VCaP (cell line): ENCODE results near the gene NFKBIA.

Source experiments
- H3K27ac ChIP-seq: fragments of 450-650 bp; 2 replicates; pipeline ENCODE4 v1.5.1; 2017
- CTCF ChIP-seq: fragments of 450-650 bp; conservative IDR thresholded peaks from 2 replicates; pipeline ENCODE4 v1.5.1; 2017; ENCODE audit warnings: mild to moderate bottlenecking, moderate library complexity

Gene NFKBIA

GRCh38 chr14:35394326-35395013 is 10.1 kb downstream of the NFKBIA start:
- no peak overlapping the region for H3K27ac ChIP-seq
- TF ChIP-seq CTCF: no peak

GRCh38 chr14:35393826-35394225 is 10.7 kb downstream of the NFKBIA start:
- no peak overlapping the region for H3K27ac ChIP-seq
- TF ChIP-seq CTCF: no peak

- no peak for TF ChIP-seq CTCF
- H3K27ac ChIP-seq: no peak overlapping the region
Measured at GRCh38 chr14:35392103-35392502, 12.4 kb downstream of the NFKBIA start.

GRCh38 chr14:35391388-35391710 is 13.2 kb downstream of the NFKBIA start:
- TF ChIP-seq CTCF: no peak
- H3K27ac ChIP-seq: no peak overlapping the region

- TF ChIP-seq CTCF: no peak
Measured at GRCh38 chr14:35390577-35391387, 13.8 kb downstream of the NFKBIA start.

DNA sequence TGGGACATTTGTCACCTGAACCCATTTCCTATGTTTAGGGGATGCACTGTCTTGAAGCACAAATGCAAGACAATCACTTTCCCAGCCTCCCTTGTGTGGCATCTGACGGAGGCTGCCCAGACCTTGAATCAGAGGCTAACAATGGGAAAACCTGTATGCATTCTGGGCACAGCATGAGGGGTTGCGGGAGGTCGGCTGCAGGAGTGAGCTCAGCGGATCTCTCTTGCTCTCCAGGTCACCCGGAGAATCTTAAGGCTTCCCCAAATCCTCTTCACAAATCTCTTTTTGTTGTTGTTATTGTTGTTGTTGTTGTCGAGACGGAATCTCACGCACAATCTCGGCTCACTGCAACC is 15.3 kb downstream of the NFKBIA start:
- H3K27ac ChIP-seq: no peak overlapping the region
- TF ChIP-seq CTCF: no peak

More at GRCh38 chr14:35390577-35391387, 13.8 kb downstream of the NFKBIA start:
- H3K27ac ChIP-seq: no peak overlapping the region

DNA sequence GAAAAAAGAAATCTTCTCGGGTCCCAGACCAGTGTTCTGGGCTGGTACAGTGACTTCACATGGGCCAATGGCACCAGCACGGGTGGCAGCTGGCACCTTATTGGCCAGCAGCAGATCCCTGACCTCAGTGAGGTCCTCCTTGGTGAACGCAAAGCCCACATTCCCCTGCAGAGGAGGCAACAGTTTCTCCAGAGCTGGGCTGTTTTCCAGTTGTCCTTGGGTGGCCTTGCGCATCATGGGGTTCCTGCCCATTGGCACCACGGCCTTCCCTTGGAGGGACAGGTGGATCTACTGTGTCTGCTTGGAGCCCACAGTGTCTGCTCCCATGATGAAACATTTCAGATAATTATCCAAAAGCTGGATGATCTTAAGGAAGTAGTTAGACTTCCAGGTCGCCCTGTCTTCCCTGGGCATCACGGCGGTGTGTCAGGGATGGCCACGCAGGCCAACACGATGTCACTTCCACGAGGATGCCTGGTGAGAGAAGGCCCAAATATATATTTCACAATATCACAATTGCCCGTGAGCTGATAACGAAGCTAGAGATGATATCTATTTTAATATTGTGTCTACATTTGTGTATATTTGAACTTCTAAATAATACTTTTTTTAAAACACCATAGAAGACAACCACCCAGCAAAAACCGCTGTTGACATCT is 15.8 kb downstream of the NFKBIA start:
- no peak for TF ChIP-seq CTCF
- no peak overlapping the region for H3K27ac ChIP-seq
